ENCODE measurements around the gene AMER3. TPM values are rescaled to one million over a fixed set of nuclear protein-coding genes. Genes with fewer than 3 reads are reported as not detected.

AMER3 gene
- total RNA-seq, 1 donor from 2014 or later, result 1.2 TPM

DNA sequence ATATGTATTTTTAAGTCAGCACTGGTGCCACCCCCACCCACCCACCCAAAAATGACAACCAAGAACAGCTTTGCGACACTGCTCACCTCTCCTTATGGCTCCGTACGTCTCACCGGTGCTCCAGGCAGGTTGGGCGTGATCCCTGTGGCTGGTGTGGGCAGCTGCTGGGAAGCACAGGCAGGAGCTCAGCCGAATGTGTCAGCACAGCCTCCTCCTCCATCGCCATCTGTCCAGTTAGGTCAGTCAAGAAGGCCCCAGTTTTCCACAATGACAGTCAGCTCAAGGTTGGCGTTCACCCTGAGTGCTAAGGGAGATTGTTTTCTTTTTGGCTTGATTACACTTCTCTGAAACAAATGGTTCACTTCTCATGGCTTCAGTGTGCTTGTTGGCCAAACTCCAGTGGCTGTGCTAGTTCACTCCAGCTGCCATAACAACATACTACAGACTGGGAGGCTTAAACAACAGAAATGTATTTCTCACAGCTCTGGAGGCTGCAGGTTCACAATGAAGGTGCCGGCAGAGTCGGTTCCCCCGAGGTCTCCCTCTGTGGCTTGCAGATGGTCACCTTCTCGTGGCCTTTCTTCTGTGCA is 30.2 kb downstream of the AMER3 start:
- no peak for DNase-seq (ENCODE audit: low spot score)

- no peak for DNase-seq (ENCODE audit: low spot score)
These were observed 30.7 kb downstream of the AMER3 start for GRCh38 chr2:130786076-130786475.

- DNase-seq (ENCODE audit: low spot score), result no peak
These were observed 32.5 kb downstream of the AMER3 start for GRCh38 chr2:130787841-130788240.

GRCh38 chr2:130790312-130790711 is 35.0 kb downstream of the AMER3 start:
- DNase-seq (ENCODE audit: low spot score), result no peak

- DNase-seq (ENCODE audit: low spot score), result no peak
These were observed 35.7 kb downstream of the AMER3 start for GRCh38 chr2:130790804-130791616.

GRCh38 chr2:130791617-130791939 is 36.2 kb downstream of the AMER3 start:
- no peak for DNase-seq (ENCODE audit: low spot score)

GRCh38 chr2:130795431-130795830 is 40.1 kb downstream of the AMER3 start:
- DNase-seq (ENCODE audit: low spot score), result no peak

DNA sequence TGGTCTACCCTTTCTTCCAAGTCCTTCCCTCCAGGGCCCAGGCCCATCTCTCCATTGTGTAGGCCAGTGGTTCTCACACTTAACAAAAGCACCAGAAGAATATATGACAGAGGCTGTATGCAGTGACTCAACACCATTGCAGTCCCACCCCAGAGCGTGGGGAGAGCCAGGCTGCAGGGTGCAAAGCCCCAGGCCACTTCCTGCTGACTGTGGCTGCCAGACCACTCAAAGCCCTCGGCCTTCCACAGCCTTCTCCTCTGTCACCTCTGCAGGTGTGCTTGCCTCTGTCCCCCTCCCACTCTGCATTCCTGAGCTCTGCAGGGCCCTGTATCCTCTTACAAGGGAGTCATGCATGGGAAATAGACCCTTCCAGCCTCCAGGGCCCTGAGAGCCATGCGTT is 41.0 kb downstream of the AMER3 start:
- no peak for DNase-seq (ENCODE audit: low spot score)

DNA sequence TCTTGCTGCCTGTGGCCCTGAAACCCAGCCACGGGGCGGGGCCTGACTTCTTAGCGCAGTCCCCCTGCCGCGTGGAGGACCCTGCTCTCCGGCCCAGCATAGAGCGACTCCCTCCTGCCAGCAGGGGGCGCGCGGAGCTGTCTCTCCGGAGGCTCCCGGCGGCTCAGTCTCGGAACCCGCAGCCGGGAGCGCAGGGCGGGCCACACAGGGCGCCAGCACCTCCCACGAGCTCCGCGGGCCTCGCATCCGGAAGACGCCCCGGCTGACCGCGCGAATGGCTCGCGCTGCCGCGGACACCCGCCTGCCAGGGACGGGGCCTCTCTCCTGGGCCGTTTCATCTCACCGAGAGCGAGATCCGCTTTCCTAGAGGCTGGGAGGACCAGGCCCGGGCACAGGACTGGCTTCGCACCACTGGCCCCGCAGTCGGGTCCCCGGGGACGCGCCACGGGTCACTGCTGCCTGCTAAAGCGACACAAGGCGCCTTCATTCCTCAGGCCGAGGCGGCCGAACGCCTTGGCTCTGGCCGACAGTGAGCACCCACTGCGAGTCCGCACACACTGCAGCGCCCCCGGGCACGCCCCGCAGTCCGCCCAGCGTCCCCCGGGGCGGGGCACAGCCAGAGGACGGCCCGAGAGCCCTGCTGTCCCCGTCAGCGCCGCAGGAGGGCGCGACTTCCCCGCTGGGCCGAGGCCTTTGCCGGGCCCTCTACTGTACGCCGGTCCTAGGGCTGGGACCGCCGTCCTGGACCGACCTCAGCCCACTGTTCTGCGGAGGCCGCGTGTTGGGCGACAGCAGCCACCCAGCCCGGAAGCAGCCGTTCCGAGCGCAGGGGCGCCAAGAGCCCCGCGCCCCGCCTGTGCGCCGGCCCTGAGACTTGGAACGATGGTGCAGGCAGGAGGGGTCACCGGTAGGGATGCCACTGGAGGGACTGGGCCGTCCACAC is 42.4 kb downstream of the AMER3 start:
- DNase-seq (ENCODE audit: low spot score), result peak; percentile 90

DNA sequence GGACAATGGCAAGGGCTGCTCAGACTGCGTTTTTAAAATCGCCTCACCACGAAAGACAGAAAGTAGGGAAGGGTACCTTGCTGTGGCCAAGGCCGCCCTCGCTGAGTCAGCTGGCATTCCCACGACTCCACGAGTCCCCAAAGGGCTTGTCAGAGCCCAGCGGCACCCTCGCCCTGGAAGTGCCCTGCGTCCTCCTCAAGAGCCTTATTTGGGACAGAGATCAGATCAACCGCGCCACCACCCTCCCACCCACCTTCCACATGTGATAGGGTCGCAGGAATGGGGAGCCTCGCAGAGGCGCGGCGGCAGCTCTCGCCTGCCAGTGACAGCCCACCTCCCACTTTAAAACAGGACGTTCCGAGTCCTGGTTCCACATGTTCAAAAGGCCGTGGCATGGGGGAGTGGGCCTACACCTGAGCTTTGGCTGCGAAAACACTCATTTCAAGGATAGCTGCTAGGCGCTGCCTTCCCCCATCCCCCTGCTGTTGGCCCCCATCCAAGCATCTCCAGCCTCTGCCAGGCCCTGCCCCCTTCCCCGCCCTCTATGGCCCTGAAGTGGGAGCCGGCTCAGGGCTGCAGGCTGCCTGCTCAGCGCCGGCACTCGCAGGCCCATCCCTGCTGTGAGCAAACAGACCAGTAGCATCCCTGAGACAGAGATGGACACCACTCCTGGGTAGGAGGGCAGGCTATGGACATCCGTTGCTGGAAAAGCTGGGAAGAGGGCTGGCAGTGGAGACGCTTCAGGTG is 43.3 kb downstream of the AMER3 start:
- peak; percentile 71 for DNase-seq (ENCODE audit: low spot score)

- DNase-seq (ENCODE audit: low spot score), result no peak
These were observed 44.0 kb downstream of the AMER3 start for GRCh38 chr2:130799295-130799694.

DNA sequence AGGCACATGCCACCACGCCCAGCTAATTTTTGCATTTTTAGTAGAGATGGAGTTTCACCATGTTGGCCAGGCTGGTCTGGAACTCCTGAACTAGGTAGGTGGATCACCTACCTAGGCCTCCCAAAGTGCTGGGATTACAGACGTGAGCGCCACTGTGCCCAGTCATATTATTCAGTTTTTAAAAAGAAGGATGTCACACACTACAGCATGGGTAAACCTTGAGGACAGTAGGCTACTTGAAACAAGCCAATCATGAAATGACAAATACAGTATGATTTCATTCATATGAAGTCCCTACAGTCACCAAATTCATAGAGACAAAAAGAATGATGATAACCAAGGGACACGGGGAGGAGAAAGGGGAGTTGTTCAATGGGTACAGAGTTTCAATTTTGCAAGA is 50.3 kb downstream of the AMER3 start:
- no peak for DNase-seq (ENCODE audit: low spot score)

DNA sequence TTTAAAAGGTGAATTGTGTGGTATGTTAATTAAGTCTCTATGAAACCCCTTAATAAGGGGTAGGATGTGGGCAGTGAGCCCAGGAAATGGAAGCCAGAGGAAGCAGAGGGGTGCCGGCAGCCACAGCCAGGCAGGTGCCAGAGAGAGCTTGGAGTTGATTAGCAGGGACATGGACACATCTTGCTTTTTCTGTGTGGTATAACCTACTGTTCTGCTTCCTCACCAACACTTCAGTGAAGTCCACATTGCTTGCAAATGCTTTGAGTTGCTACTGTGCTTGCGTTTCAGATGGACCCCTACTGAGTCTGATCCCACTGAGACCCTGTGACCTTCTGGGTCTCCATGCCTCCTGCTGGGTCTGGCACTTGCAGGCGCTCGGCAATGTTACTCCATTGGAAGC is 51.0 kb downstream of the AMER3 start:
- DNase-seq (ENCODE audit: low spot score), result no peak

DNA sequence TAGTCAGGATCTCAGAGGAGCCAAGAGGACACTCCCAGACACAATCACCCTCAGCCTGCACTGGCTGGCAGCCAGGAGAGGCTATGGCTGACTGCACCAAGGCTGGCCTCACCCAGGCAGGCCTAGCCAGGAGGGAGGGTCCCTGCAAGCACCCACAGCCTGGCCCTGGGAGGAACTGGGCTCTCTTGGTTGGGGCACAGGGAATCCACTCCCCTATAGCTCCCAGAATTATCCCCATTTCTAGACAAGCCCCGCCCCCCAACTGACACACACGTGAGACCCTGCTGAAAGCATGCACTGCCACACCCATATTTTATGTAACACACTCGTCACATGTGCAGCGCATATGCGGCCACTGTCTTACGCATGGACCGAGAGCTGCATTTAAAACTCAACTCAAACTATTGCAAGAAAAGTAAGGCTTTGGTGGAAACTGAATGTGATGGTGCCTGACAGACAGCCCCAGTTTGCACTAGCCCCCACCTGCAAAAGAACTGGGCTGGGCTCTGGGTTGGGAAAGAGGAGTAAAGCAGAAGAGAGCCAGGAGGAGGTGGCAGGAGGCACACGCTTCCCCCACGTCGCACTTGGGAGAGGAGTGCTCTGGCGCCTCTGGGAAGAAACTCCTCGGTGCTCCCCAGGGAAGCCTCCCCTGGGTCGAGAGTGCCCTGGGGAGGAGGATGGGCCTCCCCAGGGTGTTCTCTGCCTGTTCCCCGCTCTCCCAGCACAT is 52.5 kb downstream of the AMER3 start:
- peak; percentile 16 for DNase-seq (ENCODE audit: low spot score)

DNA sequence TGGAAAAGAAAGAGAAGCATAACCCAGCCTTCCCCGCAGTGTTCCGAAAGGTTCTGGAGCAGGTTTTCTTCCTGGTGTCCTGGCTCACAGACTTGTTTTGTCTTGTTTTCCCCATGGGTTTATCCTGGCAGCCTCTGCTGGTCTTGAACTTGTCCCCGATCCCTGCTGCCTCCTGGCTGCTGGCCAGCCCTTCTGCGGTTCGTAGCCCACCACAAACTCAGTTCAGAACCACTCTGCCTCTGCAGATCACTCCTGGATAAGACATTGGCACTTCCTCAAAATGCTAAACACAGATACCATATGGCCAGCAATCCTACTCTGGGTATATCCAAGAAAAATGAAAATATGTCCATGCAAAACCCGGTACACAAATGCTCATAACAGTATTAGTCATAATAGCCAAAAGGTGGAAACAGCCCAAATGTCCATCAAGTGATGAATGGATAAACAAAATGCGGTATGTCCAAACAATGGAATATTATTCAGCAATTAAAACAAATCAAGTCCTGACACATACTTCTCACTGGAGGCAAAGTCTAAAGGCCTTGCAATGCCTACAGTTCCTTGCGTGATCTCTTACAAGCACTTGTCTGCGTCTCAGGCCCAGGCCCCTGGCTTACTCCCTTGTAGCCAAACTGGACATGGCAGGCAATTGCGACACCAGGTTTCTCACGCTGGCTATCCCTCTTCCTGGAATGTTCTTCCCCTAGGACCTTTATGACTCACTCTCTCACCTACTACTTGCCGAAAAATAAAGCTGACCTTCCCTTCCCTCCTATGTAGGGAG is 53.3 kb downstream of the AMER3 start:
- no peak for DNase-seq (ENCODE audit: low spot score)

GRCh38 chr2:130810490-130810889 is 55.1 kb downstream of the AMER3 start:
- no peak for DNase-seq (ENCODE audit: low spot score)

GRCh38 chr2:130813722-130814121 is 58.4 kb downstream of the AMER3 start:
- DNase-seq (ENCODE audit: low spot score), result no peak

DNA sequence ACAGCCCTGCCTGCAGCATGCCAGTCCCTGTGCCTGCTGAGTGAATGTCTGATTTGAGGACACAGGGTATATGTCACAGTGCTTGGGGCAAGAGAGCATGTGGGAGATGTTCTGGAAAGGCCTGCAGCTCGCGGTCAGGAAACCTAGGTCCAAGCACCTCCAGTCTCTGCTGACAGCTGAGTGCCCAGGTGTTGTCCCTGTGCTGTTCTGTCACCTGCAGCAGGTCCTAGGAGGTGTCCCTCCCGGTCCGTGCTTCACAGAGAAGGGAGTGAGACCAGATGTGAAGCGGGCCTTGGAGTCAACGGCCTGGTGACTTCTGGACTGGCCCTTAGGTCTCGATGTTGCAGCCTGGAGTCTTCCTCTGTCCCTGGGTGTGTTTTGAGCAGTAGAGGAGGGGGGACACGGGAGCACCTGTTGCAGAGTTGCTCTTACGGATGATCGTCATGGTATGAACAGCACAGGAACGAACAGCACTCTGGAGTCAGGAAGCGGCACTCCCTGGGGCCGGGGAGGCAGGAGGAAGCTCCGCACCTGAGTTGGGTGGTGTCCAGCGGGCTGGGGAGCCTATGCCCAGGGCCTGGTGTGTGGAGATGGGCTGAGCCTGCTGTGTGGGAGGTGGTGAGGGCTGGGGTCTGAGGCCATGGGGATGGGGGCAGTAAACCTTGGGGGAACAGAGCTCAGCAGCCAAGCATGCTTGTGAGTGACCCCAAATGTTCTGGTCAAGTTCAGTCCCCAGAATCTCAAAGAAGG is 59.8 kb downstream of the AMER3 start:
- no peak for DNase-seq (ENCODE audit: low spot score)
